Renal cortex interstitium (tissue), 15 donors: Measurements from ENCODE around the gene ARPC1B. TPM values are rescaled to one million over a fixed set of nuclear protein-coding genes. Genes with fewer than 3 reads are reported as not detected.
"Not testable (repeated sequence)": the region's sequence is repeated elsewhere in the genome, so short reads cannot be mapped to it uniquely, and the experiment has no call there.

Experiments used
- DNase-seq, 11 donors: peaks; one replicate each; pipeline ENCODE4 v3.0.0-alpha.2; 2013; ENCODE audit warnings: low read depth in 9 of 11, low spot score in 4 of 11; ENCODE audit errors: extremely low read depth in 1 of 11
- long read RNA-seq, 16 experiments: transcript quantifications; one replicate each; lab custom pipeline, GENCODE V29; 2026
- polyA plus RNA-seq, 3 donors: library from polyadenylated mRNA; unstranded; fragments of 120-200 nt; gene quantifications; one replicate each; pipeline ENCODE4 v1.2.1, GENCODE V29; 2013; ENCODE audit not compliant: insufficient read length in 3 of 3

Gene ARPC1B
- polyA plus RNA-seq = 10 to 100 TPM; 24.2 to 44.8 (median 35.4) TPM
- long read RNA-seq, donor 1, transcript ARPC1B-201 (10 exons, 1,564 nt) = major isoform, 11 of 36 reads
- long read RNA-seq, donor 1, partial matches to known transcripts = 23 of 36 reads
- long read RNA-seq, donor 1, other reads (novel, unspliced or antisense) = 0 of 36 reads
- long read RNA-seq, donor 2, transcript ARPC1B-217 (5 exons, 945 nt) = minor isoform, 6 of 22 reads
- long read RNA-seq, donor 2, transcript ARPC1B-201 (10 exons, 1,564 nt) = major isoform, 11 of 22 reads
- long read RNA-seq, donor 2, partial matches to known transcripts = 5 of 22 reads
- long read RNA-seq, donor 2, other reads (novel, unspliced or antisense) = 0 of 22 reads
- long read RNA-seq, donor 3, transcript ARPC1B-201 (10 exons, 1,564 nt) = major isoform, 14 of 106 reads
- long read RNA-seq, donor 3, partial matches to known transcripts = 89 of 106 reads
- long read RNA-seq, donor 3, other reads (novel, unspliced or antisense) = 0 of 106 reads
- long read RNA-seq, donor 4, transcript ARPC1B-201 (10 exons, 1,564 nt) = major isoform, 12 of 160 reads
- long read RNA-seq, donor 4, partial matches to known transcripts = 70 of 160 reads
- long read RNA-seq, donor 4, other reads (novel, unspliced or antisense) = 77 of 160 reads
- long read RNA-seq, donor 5 = 0 reads
- long read RNA-seq, donor 6, transcript ARPC1B-201 (10 exons, 1,564 nt) = major isoform, 7 of 128 reads
- long read RNA-seq, donor 6, partial matches to known transcripts = 79 of 128 reads
- long read RNA-seq, donor 6, other reads (novel, unspliced or antisense) = 38 of 128 reads
- long read RNA-seq, donor 7, transcript ARPC1B-201 (10 exons, 1,564 nt) = major isoform, 12 of 13 reads
- long read RNA-seq, donor 7, partial matches to known transcripts = 0 of 13 reads
- long read RNA-seq, donor 7, other reads (novel, unspliced or antisense) = 0 of 13 reads
- long read RNA-seq, donor 8 = 0 reads
- long read RNA-seq, donor 9, transcript ARPC1B-201 (10 exons, 1,564 nt) = major isoform, 12 of 113 reads
- long read RNA-seq, donor 9, transcript ARPC1B-217 (5 exons, 945 nt) = minor isoform, 5 of 113 reads
- long read RNA-seq, donor 9, partial matches to known transcripts = 32 of 113 reads
- long read RNA-seq, donor 9, other reads (novel, unspliced or antisense) = 64 of 113 reads
- long read RNA-seq, donor 10, transcript ARPC1B-201 (10 exons, 1,564 nt) = major isoform, 17 of 94 reads
- long read RNA-seq, donor 10, partial matches to known transcripts = 72 of 94 reads
- long read RNA-seq, donor 10, other reads (novel, unspliced or antisense) = 0 of 94 reads
- long read RNA-seq, donor 11, transcript ARPC1B-201 (10 exons, 1,564 nt) = major isoform, 11 of 138 reads
- long read RNA-seq, donor 11, partial matches to known transcripts = 72 of 138 reads
- long read RNA-seq, donor 11, other reads (novel, unspliced or antisense) = 54 of 138 reads
- long read RNA-seq, donor 12, transcript ARPC1B-201 (10 exons, 1,564 nt) = major isoform, 8 of 25 reads
- long read RNA-seq, donor 12, partial matches to known transcripts = 13 of 25 reads
- long read RNA-seq, donor 12, other reads (novel, unspliced or antisense) = 0 of 25 reads
- long read RNA-seq, donor 13 = 0 reads
- long read RNA-seq, donor 14, transcript ARPC1B-201 (10 exons, 1,564 nt) = major isoform, 12 of 57 reads
- long read RNA-seq, donor 14, partial matches to known transcripts = 44 of 57 reads
- long read RNA-seq, donor 14, other reads (novel, unspliced or antisense) = 0 of 57 reads
- long read RNA-seq, donor 15, transcript ARPC1B-201 (10 exons, 1,564 nt) = major isoform, 5 of 28 reads
- long read RNA-seq, donor 15, partial matches to known transcripts = 22 of 28 reads
- long read RNA-seq, donor 15, other reads (novel, unspliced or antisense) = 0 of 28 reads
- long read RNA-seq, donor 16, transcript ARPC1B-201 (10 exons, 1,564 nt) = major isoform, 32 of 488 reads
- long read RNA-seq, donor 16, partial matches to known transcripts = 450 of 488 reads
- long read RNA-seq, donor 16, other reads (novel, unspliced or antisense) = 0 of 488 reads

GRCh38 chr7:99374111-99375064 lies at the start of gene ARPC1B:
TSS of gene ARPC1B (plus strand) at chr7:99374730. CDS start at chr7:99385715, 10,985 bp downstream.
- no peak for DNase-seq

GRCh38 chr7:99325001-99325493 lies 49.5 kb upstream of the ARPC1B start:
- DNase-seq = peak in 1 of 11 donors; percentile 7

GRCh38 chr7:99325592-99326407 lies 48.7 kb upstream of the ARPC1B start, which contains the start of gene ARPC1A:
TSS of gene ARPC1A (plus strand) at chr7:99325898. CDS start at chr7:99333354, 7,456 bp downstream.
- DNase-seq = peak; percentile 86 to 92 (median 90)

- DNase-seq = no peak
Measured at GRCh38 chr7:99326408-99326782, 48.1 kb upstream of the ARPC1B start.

- not testable (repeated sequence) for DNase-seq
Measured at GRCh38 chr7:99330314-99330961, 44.1 kb upstream of the ARPC1B start.

GRCh38 chr7:99331002-99331401 lies 43.5 kb upstream of the ARPC1B start:
- DNase-seq = no peak

GRCh38 chr7:99339595-99339994 lies 34.9 kb upstream of the ARPC1B start:
- no peak for DNase-seq

- no peak for DNase-seq
Measured at GRCh38 chr7:99340659-99341058, 33.9 kb upstream of the ARPC1B start.

- no peak for DNase-seq
Measured at GRCh38 chr7:99344061-99344647, 30.4 kb upstream of the ARPC1B start.

GRCh38 chr7:99350641-99351040 lies 23.9 kb upstream of the ARPC1B start:
- not testable (repeated sequence) for DNase-seq

GRCh38 chr7:99352247-99352646 lies 22.3 kb upstream of the ARPC1B start:
- DNase-seq = no peak

GRCh38 chr7:99355098-99355497 lies 19.4 kb upstream of the ARPC1B start:
- no peak for DNase-seq

GRCh38 chr7:99357701-99358490 lies 16.6 kb upstream of the ARPC1B start:
- no peak for DNase-seq

GRCh38 chr7:99358521-99358920 lies 16.0 kb upstream of the ARPC1B start:
- DNase-seq = not testable (repeated sequence)
